Measurements from ENCODE around the gene RMC1. TPM values are rescaled to one million over a fixed set of nuclear protein-coding genes. Genes with fewer than 3 reads are reported as not detected.

Gene RMC1
- total RNA-seq (2021) (38.1 and 39.8 TPM in 2 replicates), Bru-seq, nascent RNA (percentile 71 among the genes with signal in this experiment), BruChase-seq, experiment 1, labeled RNA remaining after a 2-hour chase (percentile 71 among the genes with signal in this experiment), BruChase-seq, experiment 2, labeled RNA remaining after a 6-hour chase (percentile 72 among the genes with signal in this experiment)
- long read RNA-seq, transcript RMC1-201 (20 exons, 2,162 nt), result major isoform, 48 of 76 reads
- long read RNA-seq, partial matches to known transcripts, result 9 of 76 reads
- long read RNA-seq, other reads (novel, unspliced or antisense), result 18 of 76 reads

GRCh38 chr18:23503038-23503962 is at the start of gene RMC1:
TSS of gene RMC1 (plus strand) at chr18:23503511. CDS start at chr18:23503619, 108 bp downstream.
- Histone ChIP-seq H3K4me1 (ENCODE audit: insufficient read depth, low read length, poor library complexity, severe bottlenecking) (peaks cover 10% of the 10 kb centered on the region), H3K27me3 (replicated peaks; ENCODE audit: insufficient read depth, low read depth, low read length, poor library complexity) (no peaks in the 10 kb centered on the region), H3K4me3 (ENCODE audit: low read depth, low read length, poor library complexity, severe bottlenecking) (peak within 1 kb of the TSS; percentile 76), H3K9me3 (ENCODE audit: low read depth, low read length, poor library complexity, severe bottlenecking) (no peaks in the 10 kb centered on the region), H3K27ac (ENCODE audit: low read depth, low read length, poor library complexity, severe bottlenecking) (peak within 1 kb of the TSS; percentile 87), H3K36me3 (ENCODE audit: insufficient read depth, low read length, poor library complexity, severe bottlenecking) (no peaks in the 10 kb centered on the region)
- DNase-seq (ENCODE audit: low spot score), result peak; percentile 95
- intact Hi-C loops (cut with micrococcal nuclease; ENCODE audit: unreplicated experiment), result loop anchor here (10.0 kb wide), 2 partner anchors 632 to 678 kb away; partner anchors contain the start of gene CABYR
- ChIA-PET CTCF (interaction anchor here (1.0 kb wide), 1 partner anchor 472 kb away, joined by 3 read pairs; no protein-coding TSS in a partner anchor), POLR2A (ENCODE audit: low non-redundant PET) (no interaction called here)
- TF ChIP-seq CTCF (conservative IDR thresholded peaks at IDR 0.05; ENCODE audit: low read depth, low read length) (0 out of 2 replicates have a peak, but pooled peaks have one; percentile 18), EZH2 (IDR thresholded peaks at IDR 0.05; ENCODE audit: borderline replicate concordance, low read depth, low read length, poor library complexity, severe bottlenecking) (no peak)
- BruUV-seq (replicated peaks), result no TSS peak

- POLR2A ChIA-PET (ENCODE audit: low non-redundant PET), result interaction anchor here (0.6 kb wide), 2 partner anchors 274 to 442 kb away, joined by 4 to 8 read pairs; no protein-coding TSS in a partner anchor
- DNase-seq (ENCODE audit: low spot score), result no peak
These were observed 49.6 kb upstream of the RMC1 start for GRCh38 chr18:23453680-23454058.

More at GRCh38 chr18:23453680-23454058, 49.6 kb upstream of the RMC1 start:
- intact Hi-C loops (cut with micrococcal nuclease; ENCODE audit: unreplicated experiment), result no loop called here
- no peak for TF ChIP-seq CTCF (conservative IDR thresholded peaks at IDR 0.05; ENCODE audit: low read depth, low read length)
- H3K4me1 ChIP-seq (ENCODE audit: insufficient read depth, low read length, poor library complexity, severe bottlenecking), result peaks cover 5% of the 10 kb centered on the region
- H3K27ac ChIP-seq (ENCODE audit: low read depth, low read length, poor library complexity, severe bottlenecking), result peak overlapping the region; percentile 61
- no TSS peak for BruUV-seq (replicated peaks)
- CTCF ChIA-PET, result interaction anchor here (0.5 to 0.7 kb wide), 2 partner anchors 42 to 320 kb away, joined by 3 to 4 read pairs; no protein-coding TSS in a partner anchor
- H3K9me3 ChIP-seq (ENCODE audit: low read depth, low read length, poor library complexity, severe bottlenecking), result no peaks in the 10 kb centered on the region
- H3K36me3 ChIP-seq (ENCODE audit: insufficient read depth, low read length, poor library complexity, severe bottlenecking), result no peaks in the 10 kb centered on the region
- peak overlapping the region; percentile 97 for H3K4me3 ChIP-seq (ENCODE audit: low read depth, low read length, poor library complexity, severe bottlenecking)
- no peaks in the 10 kb centered on the region for H3K27me3 ChIP-seq (replicated peaks; ENCODE audit: insufficient read depth, low read depth, low read length, poor library complexity)
